Nephron progenitor cell (in vitro differentiated cells): ENCODE measurements around the gene COX20.
A peak's percentile ranks its signal among the peaks of the same experiment; 100 is the strongest.

Source experiments
- DNase-seq: peaks from one replicate; pipeline ENCODE4 v3.0.0; 2021
- H3K27ac Mint-ChIP-seq: 2 replicates; pipeline ENCODE4 v1.8.0; 2021; ENCODE audit warnings: mild to moderate bottlenecking, moderate library complexity, mixed read lengths
- H3K27me3 Mint-ChIP-seq: 2 replicates; pipeline ENCODE4 v1.8.0; 2021; ENCODE audit warnings: mild to moderate bottlenecking, low read depth, mixed read lengths; ENCODE audit not compliant: poor library complexity
- H3K36me3 Mint-ChIP-seq: 2 replicates; pipeline ENCODE4 v1.8.0; 2021; ENCODE audit warnings: low read depth, mixed read lengths
- H3K4me1 Mint-ChIP-seq: 2 replicates; pipeline ENCODE4 v1.8.0; 2021; ENCODE audit warnings: mixed read lengths
- H3K4me3 Mint-ChIP-seq: 2 replicates; pipeline ENCODE4 v1.8.0; 2021; ENCODE audit warnings: mild to moderate bottlenecking, moderate library complexity, mixed read lengths
- H3K9me3 Mint-ChIP-seq: 2 replicates; pipeline ENCODE4 v1.8.0; 2021; ENCODE audit warnings: mild to moderate bottlenecking, moderate library complexity, mixed read lengths
- TF ChIP-seq, protein P1 (sequence below): fragments of 200-600 bp; sonication (generic); IDR thresholded peaks from 2 replicates; pipeline ENCODE4 v1.5.0; 2021; ENCODE audit warnings: antibody characterized with exemption

COX20 gene, protein sequence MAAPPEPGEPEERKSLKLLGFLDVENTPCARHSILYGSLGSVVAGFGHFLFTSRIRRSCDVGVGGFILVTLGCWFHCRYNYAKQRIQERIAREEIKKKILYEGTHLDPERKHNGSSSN

DNA sequence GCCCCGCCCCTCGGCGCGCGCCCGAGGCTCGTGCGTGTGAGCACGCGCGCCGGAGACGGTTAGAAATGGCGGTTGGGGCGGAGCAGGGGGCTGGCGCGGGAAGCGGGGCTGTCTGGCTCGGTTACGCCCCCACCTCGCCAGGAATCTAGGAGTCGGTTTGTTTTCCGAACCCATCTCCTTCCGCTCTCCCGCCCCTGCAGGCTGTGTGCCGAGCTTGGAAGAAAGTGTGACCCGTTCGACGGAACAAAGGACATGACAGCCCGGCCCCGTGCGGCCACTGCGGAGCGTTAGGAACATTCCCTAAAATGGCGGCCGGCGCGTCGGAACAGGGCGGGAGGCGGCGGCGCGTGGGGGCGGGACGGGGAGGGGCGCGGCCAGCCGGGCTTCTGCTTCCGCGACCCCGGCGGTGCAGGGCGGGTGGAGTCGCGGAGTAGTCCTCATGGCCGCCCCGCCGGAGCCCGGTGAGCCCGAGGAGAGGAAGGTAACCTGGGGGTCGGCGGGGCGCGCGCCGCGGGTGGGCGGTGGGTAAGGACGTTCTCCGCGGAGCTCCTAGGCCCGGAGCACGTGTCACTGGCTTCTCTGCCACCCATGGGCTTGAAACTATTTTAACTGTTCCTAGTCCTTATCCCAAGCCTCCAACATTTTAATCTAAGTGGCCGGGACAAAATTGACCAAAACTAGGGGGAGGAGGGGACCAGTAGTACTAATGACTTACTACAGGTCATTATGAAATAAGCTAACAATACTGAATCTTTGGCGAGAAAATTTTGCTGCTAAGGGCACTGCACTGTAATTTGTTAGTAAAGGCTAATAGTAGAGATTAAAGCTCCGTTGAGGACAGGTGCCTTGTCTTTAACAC is at the start of gene COX20:
TSS of gene COX20 (plus strand) at position 383 of the 859 bp plus-strand sequence. CDS start at position 440, 57 bp downstream.
- H3K4me1 Mint-ChIP-seq, result peaks cover 44% of the 10 kb centered on the region
- DNase-seq, result peak; percentile 91
- H3K27me3 Mint-ChIP-seq, result no peaks in the 10 kb centered on the region
- H3K36me3 Mint-ChIP-seq, result peaks cover 31% of the 10 kb centered on the region
- H3K4me3 Mint-ChIP-seq, result peak within 1 kb of the TSS; percentile 97
- peak within 1 kb of the TSS; percentile 100 for H3K27ac Mint-ChIP-seq
- no peaks in the 10 kb centered on the region for H3K9me3 Mint-ChIP-seq
- TF ChIP-seq, protein P1, sequence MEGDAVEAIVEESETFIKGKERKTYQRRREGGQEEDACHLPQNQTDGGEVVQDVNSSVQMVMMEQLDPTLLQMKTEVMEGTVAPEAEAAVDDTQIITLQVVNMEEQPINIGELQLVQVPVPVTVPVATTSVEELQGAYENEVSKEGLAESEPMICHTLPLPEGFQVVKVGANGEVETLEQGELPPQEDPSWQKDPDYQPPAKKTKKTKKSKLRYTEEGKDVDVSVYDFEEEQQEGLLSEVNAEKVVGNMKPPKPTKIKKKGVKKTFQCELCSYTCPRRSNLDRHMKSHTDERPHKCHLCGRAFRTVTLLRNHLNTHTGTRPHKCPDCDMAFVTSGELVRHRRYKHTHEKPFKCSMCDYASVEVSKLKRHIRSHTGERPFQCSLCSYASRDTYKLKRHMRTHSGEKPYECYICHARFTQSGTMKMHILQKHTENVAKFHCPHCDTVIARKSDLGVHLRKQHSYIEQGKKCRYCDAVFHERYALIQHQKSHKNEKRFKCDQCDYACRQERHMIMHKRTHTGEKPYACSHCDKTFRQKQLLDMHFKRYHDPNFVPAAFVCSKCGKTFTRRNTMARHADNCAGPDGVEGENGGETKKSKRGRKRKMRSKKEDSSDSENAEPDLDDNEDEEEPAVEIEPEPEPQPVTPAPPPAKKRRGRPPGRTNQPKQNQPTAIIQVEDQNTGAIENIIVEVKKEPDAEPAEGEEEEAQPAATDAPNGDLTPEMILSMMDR, result no peak

DNA sequence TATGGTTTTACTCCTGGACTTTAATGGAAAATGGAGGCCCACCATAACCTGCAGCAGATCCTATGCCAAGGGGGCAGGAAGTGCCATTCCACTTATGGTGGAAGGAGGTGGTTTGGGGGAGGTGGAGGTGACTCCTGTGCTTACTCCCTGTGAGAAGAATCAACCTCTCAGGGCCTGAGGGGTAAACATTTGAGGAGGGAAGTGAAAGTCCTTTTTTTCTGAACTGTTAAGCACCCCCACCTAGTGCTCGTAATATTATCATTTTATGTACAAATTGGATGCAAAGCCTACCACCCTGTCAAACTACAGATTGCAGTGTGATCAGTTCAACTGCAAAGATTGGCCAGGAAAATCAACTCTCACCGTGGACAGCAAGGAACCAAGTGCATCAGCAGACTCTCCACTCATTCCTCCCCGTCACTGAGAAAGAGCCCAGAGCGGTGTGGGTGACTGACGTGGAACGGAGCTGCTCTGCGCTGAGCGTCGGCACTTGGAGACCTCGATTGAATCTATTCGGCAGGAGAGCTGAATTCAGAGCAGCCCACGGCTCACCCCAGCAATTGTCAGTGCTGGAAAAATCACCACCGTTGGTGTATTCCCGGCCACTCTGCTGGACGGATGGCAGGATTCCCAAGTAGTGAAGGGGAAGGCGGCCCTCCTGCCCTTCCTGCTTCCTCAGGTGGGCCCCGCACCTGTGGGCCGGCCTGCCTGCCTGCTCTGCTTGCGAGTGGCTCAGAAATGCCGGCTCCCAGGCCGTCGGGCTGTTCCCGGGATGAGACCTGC is 46.8 kb upstream of the COX20 start:
- H3K36me3 Mint-ChIP-seq, result no peaks in the 10 kb centered on the region
- TF ChIP-seq, protein P1, result no peak
- H3K27ac Mint-ChIP-seq, result no peak overlapping the region
- H3K9me3 Mint-ChIP-seq, result no peaks in the 10 kb centered on the region
- H3K27me3 Mint-ChIP-seq, result no peaks in the 10 kb centered on the region
- DNase-seq, result no peak
- H3K4me1 Mint-ChIP-seq, result peaks cover 13% of the 10 kb centered on the region
- H3K4me3 Mint-ChIP-seq, result no peak overlapping the region

DNA sequence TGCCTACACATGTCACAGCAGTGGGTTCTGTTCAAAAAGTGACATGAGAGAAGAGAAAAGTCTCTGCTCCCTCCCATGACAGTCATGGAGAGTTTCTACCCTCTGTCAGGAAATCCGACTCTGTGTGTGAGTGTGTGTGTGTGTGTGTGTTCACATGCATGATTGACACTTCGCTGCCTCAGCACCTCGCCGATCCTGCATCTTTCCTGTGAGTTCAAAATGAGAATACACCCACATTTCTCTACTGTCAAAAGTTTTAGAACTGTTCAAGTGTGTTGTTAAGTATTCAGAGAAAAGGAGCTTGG is 46.2 kb upstream of the COX20 start:
- H3K4me3 Mint-ChIP-seq, result no peak overlapping the region
- H3K4me1 Mint-ChIP-seq, result peaks cover 13% of the 10 kb centered on the region
- peak overlapping the region; percentile 18 for H3K27ac Mint-ChIP-seq
- H3K36me3 Mint-ChIP-seq, result no peaks in the 10 kb centered on the region
- H3K9me3 Mint-ChIP-seq, result no peaks in the 10 kb centered on the region
- peak; percentile 15 for DNase-seq
- TF ChIP-seq, protein P1, result no peak
- H3K27me3 Mint-ChIP-seq, result no peaks in the 10 kb centered on the region

DNA sequence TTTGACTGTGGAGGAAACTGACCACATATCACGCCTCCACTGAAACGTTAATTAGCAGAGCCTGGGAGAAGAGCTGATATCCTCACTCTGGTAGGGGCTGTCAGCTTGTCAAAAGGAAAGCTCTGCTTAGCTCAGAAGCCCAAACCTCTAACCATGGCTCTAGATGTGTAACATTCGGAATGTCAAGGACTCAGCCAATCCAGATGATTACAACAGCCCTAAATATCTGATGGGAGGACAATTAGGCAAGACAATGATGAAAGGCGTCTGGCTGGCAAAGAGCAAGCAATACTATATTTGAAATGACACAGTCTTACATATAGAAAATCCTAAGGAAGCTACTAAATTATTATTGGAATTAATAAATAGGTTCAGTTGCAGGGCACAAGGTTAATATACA is 45.7 kb upstream of the COX20 start:
- no peak overlapping the region for H3K27ac Mint-ChIP-seq
- H3K36me3 Mint-ChIP-seq, result no peaks in the 10 kb centered on the region
- no peak overlapping the region for H3K4me3 Mint-ChIP-seq
- H3K27me3 Mint-ChIP-seq, result no peaks in the 10 kb centered on the region
- TF ChIP-seq, protein P1, result no peak
- no peaks in the 10 kb centered on the region for H3K9me3 Mint-ChIP-seq
- H3K4me1 Mint-ChIP-seq, result peaks cover 13% of the 10 kb centered on the region
- no peak for DNase-seq

DNA sequence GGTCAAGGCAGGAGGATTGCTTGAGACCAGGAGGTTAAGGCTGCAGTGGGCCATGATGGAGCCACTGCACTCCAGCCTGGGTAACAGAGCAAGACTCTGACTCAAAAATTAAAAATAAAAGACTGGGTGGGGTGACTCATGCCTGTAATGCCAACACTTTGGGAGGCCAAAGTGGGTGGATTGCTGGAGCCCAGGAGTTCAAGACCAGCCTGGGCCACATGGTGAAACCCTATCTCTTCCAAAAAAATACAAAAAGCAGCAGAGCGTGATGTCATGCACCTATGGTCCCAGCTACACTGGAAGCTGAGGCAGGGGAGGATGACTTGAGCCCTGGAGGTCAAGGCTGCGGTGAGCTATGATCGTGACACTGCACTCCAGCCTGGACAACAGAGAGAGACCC is 44.4 kb upstream of the COX20 start:
- TF ChIP-seq, protein P1, result no peak
- DNase-seq, result no peak
- peaks cover 13% of the 10 kb centered on the region for H3K4me1 Mint-ChIP-seq
- peaks cover 1% of the 10 kb centered on the region for H3K27me3 Mint-ChIP-seq
- H3K36me3 Mint-ChIP-seq, result no peaks in the 10 kb centered on the region
- peaks cover 3% of the 10 kb centered on the region for H3K9me3 Mint-ChIP-seq
- no peak overlapping the region for H3K4me3 Mint-ChIP-seq
- H3K27ac Mint-ChIP-seq, result peak overlapping the region; percentile 48
